Sigmoid colon (tissue), 7 donors: ENCODE data around the gene EEFSEC. TPM values are rescaled to one million over a fixed set of nuclear protein-coding genes. Genes with fewer than 3 reads are reported as not detected.

Source experiments
- DNase-seq: peaks from one replicate; pipeline ENCODE4 v3.0.0-alpha.2; 2019
- H3K27ac ChIP-seq, 4 donors: fragments of 200-600 bp; sonication (generic); one replicate each; pipeline ENCODE4 v1.5.1; 2016 to 2019; ENCODE audit warnings: mild to moderate bottlenecking in 1 of 4
- H3K27me3 ChIP-seq, 3 donors: fragments of 200-600 bp; sonication (generic); one replicate each; pipeline ENCODE4 v1.5.1; 2019; ENCODE audit warnings: mild to moderate bottlenecking in 1 of 3
- H3K36me3 ChIP-seq, 4 donors: fragments of 200-600 bp; sonication (generic); one replicate each; pipeline ENCODE4 v1.5.1; 2016 to 2019
- H3K4me1 ChIP-seq, 4 donors: fragments of 200-600 bp; sonication (generic); one replicate each; pipeline ENCODE4 v1.5.1; 2017 to 2019
- H3K4me3 ChIP-seq, 4 donors: fragments of 200-600 bp; sonication (generic); one replicate each; pipeline ENCODE4 v1.5.1; 2017 to 2019; ENCODE audit warnings: mild to moderate bottlenecking in 2 of 4, moderate library complexity in 1 of 4
- H3K9me3 ChIP-seq, 4 donors: fragments of 200-600 bp in 3 of 4; sonication (generic) in 3 of 4; one replicate each; pipeline versions ENCODE4 v1.5.1 to v1.6.1; 2013 to 2019
- EP300 ChIP-seq, 4 donors: sonication (generic); formaldehyde crosslinking; IDR thresholded peaks; one replicate each; pipeline ENCODE4 v1.6.1; 2017; ENCODE audit warnings: antibody characterized with exemption in 4 of 4
- POLR2A ChIP-seq, 2 donors: fragments of 450-650 bp; IDR thresholded peaks; one replicate each; pipeline ENCODE4 v1.6.1; 2016; ENCODE audit warnings: antibody characterized with exemption in 2 of 2, mild to moderate bottlenecking in 2 of 2, moderate library complexity in 2 of 2
- POLR2AphosphoS5 ChIP-seq, 4 donors: sonication (generic); formaldehyde crosslinking; IDR thresholded peaks; one replicate each; pipeline ENCODE4 v1.6.1; 2017; ENCODE audit warnings: antibody characterized with exemption in 4 of 4
- WGBS, 2 donors: extraction: QIAGEN DNeasy Blood & Tissue Kit; methylation state at CpG; one replicate each; pipeline ENCODE4 v1.1.7; 2013; 5-methylcytosine and 5-hydroxymethylcytosine counted together
- intact Hi-C: fragments of 100-400 bp; cut with DNase I; formaldehyde crosslinking; loops from one replicate; pipeline ENCODE4 v1.15.1; 2023
- polyA plus RNA-seq, 3 donors: library from polyadenylated mRNA; stranded (reverse); fragments of 200-250 nt; gene quantifications; one replicate each; pipeline ENCODE4 v1.2.3, GENCODE V29; 2013
- total RNA-seq, 4 donors: library from RNA; depleted of rRNA; stranded (reverse); fragments of >200 nt; gene quantifications; one replicate each; pipeline ENCODE4 v1.1.0, GENCODE V29; 2016
- TF ChIP-seq, protein P1 (sequence below), 4 experiments: fragments of 450-650 bp in 3 of 4; fragments of 200-600 bp in 1 of 4; IDR thresholded peaks; one replicate each; pipeline ENCODE4 v1.5.1; 2016 to 2019; ENCODE audit warnings: antibody characterized with exemption in 4 of 4, mild to moderate bottlenecking in 3 of 4, moderate library complexity in 2 of 4
- donor health status: healthy with polysubstance abuse.
- donor health status: Bipolar disorder and iron deficiency.
- donor health status: healthy.

Gene EEFSEC
- total and polyA plus RNA-seq, 7 donors, result 5.3 to 16.1 (median 12.2) TPM

DNA sequence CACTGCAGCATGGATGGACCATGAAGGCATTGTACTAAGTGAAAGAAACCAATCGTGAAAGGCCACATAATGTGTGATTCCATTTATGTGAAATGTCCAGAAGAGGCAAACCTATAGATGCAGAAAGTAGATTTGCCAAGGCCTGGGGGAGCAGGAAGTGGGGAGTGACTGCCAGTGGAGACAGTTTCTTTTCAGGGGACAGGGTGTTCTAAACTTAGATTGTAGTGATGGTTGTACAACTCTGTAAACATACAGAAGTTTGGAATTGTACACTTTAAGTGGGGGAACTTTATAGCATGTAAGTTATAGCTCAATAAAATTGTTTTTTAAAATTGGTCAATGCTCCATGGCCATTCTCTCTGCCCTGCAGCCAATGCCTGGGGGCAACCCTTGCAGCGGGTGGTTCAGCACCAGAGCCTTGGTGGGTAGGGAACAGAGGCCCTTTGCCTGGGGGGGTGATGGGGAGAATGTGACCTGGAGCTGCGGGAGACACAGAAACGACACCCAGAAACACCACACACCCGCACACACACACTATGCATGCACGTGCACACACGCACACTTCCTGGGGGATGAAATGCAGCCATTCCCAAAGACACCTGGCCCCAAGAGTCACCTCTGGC, 270.4 kb downstream of the EEFSEC start:
- no peak for DNase-seq
- TF ChIP-seq, protein P1, sequence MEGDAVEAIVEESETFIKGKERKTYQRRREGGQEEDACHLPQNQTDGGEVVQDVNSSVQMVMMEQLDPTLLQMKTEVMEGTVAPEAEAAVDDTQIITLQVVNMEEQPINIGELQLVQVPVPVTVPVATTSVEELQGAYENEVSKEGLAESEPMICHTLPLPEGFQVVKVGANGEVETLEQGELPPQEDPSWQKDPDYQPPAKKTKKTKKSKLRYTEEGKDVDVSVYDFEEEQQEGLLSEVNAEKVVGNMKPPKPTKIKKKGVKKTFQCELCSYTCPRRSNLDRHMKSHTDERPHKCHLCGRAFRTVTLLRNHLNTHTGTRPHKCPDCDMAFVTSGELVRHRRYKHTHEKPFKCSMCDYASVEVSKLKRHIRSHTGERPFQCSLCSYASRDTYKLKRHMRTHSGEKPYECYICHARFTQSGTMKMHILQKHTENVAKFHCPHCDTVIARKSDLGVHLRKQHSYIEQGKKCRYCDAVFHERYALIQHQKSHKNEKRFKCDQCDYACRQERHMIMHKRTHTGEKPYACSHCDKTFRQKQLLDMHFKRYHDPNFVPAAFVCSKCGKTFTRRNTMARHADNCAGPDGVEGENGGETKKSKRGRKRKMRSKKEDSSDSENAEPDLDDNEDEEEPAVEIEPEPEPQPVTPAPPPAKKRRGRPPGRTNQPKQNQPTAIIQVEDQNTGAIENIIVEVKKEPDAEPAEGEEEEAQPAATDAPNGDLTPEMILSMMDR (IDR thresholded peaks at IDR 0.05), result no peak
- no peak for TF ChIP-seq POLR2AphosphoS5 (IDR thresholded peaks at IDR 0.05)
- no peak for TF ChIP-seq POLR2A (IDR thresholded peaks at IDR 0.05)
- TF ChIP-seq EP300 (IDR thresholded peaks at IDR 0.05), result no peak
- intact Hi-C loops, result no loop called here
- H3K27ac ChIP-seq, result no peak overlapping the region
- no peaks in the 10 kb centered on the region for H3K36me3 ChIP-seq
- WGBS, 2 donors, result 70 to 86% methylated on average over 7 of the region's 7 CpGs
- no peaks in the 10 kb centered on the region for H3K9me3 ChIP-seq
- H3K4me3 ChIP-seq, result no peak overlapping the region
- H3K4me1 ChIP-seq, result peaks cover 0 to 9% (median 7%) of the 10 kb centered on the region in 4 donors
- peaks cover 0 to 29% (median 15%) of the 10 kb centered on the region in 3 donors for H3K27me3 ChIP-seq

DNA sequence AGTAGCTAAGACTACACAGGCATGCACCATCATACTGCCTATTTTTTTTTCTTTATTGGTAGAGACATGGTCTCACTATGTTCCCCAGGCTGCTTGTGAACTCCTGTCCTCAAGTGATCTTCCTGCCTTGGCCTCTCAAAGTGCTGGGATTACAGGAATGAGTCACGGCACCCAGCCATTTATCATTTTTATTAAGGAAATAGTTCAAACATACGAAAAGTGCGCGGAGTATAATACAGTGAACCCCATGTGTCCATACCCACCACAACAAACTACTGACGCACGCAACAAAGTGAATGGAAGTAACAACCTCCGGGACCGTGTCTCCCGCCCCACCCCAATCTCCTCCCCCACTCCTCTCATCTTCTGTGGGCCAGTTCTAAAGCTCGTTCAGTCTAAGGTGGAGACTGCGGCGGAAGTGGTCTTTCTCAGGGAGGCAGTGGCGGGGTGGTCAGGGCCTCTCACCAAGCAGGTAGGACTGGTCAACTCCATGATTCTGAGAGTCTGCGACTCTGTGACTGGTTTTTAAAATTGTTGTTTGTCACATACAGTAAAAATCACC, 271.3 kb downstream of the EEFSEC start:
- Histone ChIP-seq H3K27ac (no peak overlapping the region), H3K36me3 (no peaks in the 10 kb centered on the region), H3K4me3 (no peak overlapping the region), H3K27me3 (peaks cover 0 to 38% (median 23%) of the 10 kb centered on the region in 3 donors), H3K4me1 (peaks cover 0 to 9% (median 7%) of the 10 kb centered on the region in 4 donors), H3K9me3 (no peaks in the 10 kb centered on the region)
- WGBS, 2 donors, result 81 to 88% methylated on average over 14 of the region's 14 CpGs
- TF ChIP-seq, protein P1 (IDR thresholded peaks at IDR 0.05), result no peak
- intact Hi-C loops, result no loop called here
- no peak for DNase-seq

DNA sequence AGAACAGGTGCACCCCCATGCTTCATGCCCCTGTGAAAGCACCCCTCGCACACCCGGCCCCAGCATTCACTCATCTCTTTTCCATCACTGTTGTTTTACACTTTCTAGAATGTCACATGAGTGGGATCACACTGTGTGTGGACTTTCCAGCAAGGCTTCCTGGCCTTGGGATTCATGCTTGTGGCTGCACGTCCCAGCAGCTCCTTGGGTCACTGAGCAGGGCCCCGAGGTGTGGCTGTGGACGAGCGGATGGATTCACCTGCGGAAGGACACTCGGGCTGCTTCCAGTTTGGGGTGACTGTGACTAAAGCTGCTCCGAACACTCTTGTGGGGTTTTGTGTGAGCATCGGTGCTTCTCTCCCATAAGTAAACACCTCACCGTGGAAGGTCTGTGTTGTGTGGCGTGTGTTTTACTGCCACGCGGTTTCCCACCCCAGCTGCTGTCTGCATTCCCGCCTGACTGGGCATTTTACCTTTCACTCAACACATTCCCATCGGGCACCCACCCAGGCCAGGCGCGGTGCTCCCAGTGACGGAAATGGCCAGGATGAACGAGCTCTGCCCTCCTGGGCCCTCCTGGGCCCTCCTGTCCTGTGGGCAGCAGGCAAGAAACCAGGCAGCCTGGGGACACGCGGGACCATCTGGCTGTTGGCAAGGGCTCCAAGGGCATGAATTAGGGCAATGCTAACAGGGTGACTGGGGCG, 272.0 kb downstream of the EEFSEC start:
- DNase-seq, result no peak
- peaks cover 0 to 9% (median 7%) of the 10 kb centered on the region in 4 donors for H3K4me1 ChIP-seq
- no peaks in the 10 kb centered on the region for H3K36me3 ChIP-seq
- no peak overlapping the region for H3K4me3 ChIP-seq
- no peak overlapping the region for H3K27ac ChIP-seq
- H3K9me3 ChIP-seq, result no peaks in the 10 kb centered on the region
- no peak for TF ChIP-seq POLR2AphosphoS5 (IDR thresholded peaks at IDR 0.05)
- no peak for TF ChIP-seq POLR2A (IDR thresholded peaks at IDR 0.05)
- TF ChIP-seq, protein P1 (IDR thresholded peaks at IDR 0.05), result no peak
- TF ChIP-seq EP300 (IDR thresholded peaks at IDR 0.05), result no peak
- intact Hi-C loops, result no loop called here
- peaks cover 0 to 45% (median 25%) of the 10 kb centered on the region in 3 donors for H3K27me3 ChIP-seq
- WGBS, 2 donors, result 86 to 91% methylated on average over 23 of the region's 23 CpGs

DNA sequence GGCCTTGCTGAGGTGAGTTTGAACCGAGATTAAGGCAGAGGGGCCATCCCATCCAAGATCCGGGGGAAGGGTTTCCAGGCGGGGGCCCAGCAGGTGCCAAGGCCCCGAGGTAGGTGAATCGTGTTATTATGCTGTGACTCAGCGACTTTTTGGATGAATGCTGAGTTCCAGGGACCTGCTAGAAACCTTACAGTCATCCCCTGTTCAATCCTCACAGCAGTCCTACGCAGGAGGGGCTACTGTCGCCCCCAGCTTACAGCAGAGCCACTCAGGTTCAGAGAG, 272.5 kb downstream of the EEFSEC start:
- H3K27ac ChIP-seq, result no peak overlapping the region
- intact Hi-C loops, result loop anchor here (1.0 kb wide), 2 partner anchors 73 to 182 kb away; no protein-coding TSS in a partner anchor
- H3K27me3 ChIP-seq, result peaks cover 0 to 48% (median 28%) of the 10 kb centered on the region in 3 donors
- WGBS, 2 donors, result 73 to 79% methylated on average over 8 of the region's 8 CpGs
- no peak for TF ChIP-seq POLR2AphosphoS5 (IDR thresholded peaks at IDR 0.05)
- TF ChIP-seq, protein P1 (IDR thresholded peaks at IDR 0.05), result no peak
- no peak for TF ChIP-seq EP300 (IDR thresholded peaks at IDR 0.05)
- no peaks in the 10 kb centered on the region for H3K36me3 ChIP-seq
- H3K4me1 ChIP-seq, result peaks cover 0 to 9% (median 7%) of the 10 kb centered on the region in 4 donors
- H3K9me3 ChIP-seq, result no peaks in the 10 kb centered on the region
- no peak for DNase-seq
- no peak overlapping the region for H3K4me3 ChIP-seq
